Measurements from ENCODE around the gene TNFAIP2.

- TF ChIP-seq, protein P1, sequence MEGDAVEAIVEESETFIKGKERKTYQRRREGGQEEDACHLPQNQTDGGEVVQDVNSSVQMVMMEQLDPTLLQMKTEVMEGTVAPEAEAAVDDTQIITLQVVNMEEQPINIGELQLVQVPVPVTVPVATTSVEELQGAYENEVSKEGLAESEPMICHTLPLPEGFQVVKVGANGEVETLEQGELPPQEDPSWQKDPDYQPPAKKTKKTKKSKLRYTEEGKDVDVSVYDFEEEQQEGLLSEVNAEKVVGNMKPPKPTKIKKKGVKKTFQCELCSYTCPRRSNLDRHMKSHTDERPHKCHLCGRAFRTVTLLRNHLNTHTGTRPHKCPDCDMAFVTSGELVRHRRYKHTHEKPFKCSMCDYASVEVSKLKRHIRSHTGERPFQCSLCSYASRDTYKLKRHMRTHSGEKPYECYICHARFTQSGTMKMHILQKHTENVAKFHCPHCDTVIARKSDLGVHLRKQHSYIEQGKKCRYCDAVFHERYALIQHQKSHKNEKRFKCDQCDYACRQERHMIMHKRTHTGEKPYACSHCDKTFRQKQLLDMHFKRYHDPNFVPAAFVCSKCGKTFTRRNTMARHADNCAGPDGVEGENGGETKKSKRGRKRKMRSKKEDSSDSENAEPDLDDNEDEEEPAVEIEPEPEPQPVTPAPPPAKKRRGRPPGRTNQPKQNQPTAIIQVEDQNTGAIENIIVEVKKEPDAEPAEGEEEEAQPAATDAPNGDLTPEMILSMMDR (IDR thresholded peaks at IDR 0.05) = no peak
- no peak for TF ChIP-seq EZH2 (IDR thresholded peaks at IDR 0.05)
Observed at GRCh38 chr14:103127861-103128598, 4.8 kb downstream of the TNFAIP2 start.

Data from neural progenitor cell (in vitro differentiated cells).